GM23338 (cell line): ENCODE data around the gene CAPN9.

ENCODE experiments used
- EZH2 ChIP-seq: fragments of 200-600 bp; sonication (generic); IDR thresholded peaks from one replicate; pipeline ENCODE4 v1.8.0; 2017; ENCODE audit warnings: antibody characterized with exemption, mild to moderate bottlenecking, low read depth; ENCODE audit not compliant: unreplicated experiment
- POLR2AphosphoS5 ChIP-seq: IDR thresholded peaks from 2 replicates; pipeline ENCODE4 v1.6.1; 2016; ENCODE audit warnings: antibody characterized with exemption, low read depth
- TF ChIP-seq, protein P1 (sequence below), 2 experiments: fragments of 200-600 bp in 1 of 2; sonication (generic) in 1 of 2; conservative IDR thresholded peaks; 2 replicates each; pipeline versions ENCODE4 v1.5.1 to v1.6.1; 2016 to 2017; ENCODE audit warnings: antibody characterized with exemption in 2 of 2, low read depth in 2 of 2, mild to moderate bottlenecking in 2 of 2, moderate library complexity in 1 of 2

DNA sequence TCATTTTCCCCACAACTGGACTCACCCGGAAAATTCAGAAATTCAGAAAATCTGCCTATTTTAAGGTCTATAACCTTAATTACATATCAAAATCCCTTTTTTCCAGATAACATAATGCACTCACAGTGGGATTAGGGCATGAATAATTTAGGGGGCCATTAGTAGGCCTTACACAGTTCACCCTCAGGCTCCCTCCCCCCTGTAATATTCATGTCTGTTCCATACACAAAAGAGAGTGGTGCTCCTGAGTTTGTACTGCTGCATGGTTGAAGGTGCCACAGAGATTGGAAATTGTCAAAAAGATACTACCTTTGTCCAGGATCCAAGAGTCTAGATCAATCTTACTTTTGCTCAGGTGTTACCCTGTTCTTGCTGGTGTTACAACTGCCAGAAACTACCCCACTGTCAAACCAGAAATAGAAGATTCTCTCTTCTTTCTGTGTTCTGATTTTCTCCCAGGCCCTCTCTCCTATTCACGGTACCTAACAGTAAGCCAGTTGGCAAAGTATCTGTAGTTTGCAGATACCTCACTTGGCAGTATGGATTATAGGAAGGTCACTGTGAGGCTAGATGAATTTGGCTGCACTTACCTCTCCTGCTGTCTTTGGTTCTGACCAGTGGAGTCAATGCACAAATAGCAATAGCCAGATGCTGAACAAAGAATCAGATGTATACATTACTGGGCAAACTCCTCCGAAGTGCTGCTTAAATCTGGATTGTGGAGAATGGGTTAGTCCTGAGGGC lies 67.9 kb downstream of the CAPN9 start:
- TF ChIP-seq, protein P1, sequence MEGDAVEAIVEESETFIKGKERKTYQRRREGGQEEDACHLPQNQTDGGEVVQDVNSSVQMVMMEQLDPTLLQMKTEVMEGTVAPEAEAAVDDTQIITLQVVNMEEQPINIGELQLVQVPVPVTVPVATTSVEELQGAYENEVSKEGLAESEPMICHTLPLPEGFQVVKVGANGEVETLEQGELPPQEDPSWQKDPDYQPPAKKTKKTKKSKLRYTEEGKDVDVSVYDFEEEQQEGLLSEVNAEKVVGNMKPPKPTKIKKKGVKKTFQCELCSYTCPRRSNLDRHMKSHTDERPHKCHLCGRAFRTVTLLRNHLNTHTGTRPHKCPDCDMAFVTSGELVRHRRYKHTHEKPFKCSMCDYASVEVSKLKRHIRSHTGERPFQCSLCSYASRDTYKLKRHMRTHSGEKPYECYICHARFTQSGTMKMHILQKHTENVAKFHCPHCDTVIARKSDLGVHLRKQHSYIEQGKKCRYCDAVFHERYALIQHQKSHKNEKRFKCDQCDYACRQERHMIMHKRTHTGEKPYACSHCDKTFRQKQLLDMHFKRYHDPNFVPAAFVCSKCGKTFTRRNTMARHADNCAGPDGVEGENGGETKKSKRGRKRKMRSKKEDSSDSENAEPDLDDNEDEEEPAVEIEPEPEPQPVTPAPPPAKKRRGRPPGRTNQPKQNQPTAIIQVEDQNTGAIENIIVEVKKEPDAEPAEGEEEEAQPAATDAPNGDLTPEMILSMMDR (conservative IDR thresholded peaks at IDR 0.05; ENCODE audit: low read depth in 2 of 2), result no peak
- TF ChIP-seq POLR2AphosphoS5 (no peak), EZH2 (no peak)
